HFF-Myc (cell line): ENCODE data around the gene SERINC2.

ENCODE experiments used
- DNase-seq: peaks from one replicate; pipeline ENCODE4 v3.0.0-alpha.2; 2011; ENCODE audit warnings: low read depth; ENCODE audit errors: extremely low read depth
- H3K4me3 ChIP-seq: replicated peaks from 2 replicates; pipeline ENCODE4 v1.5.1; 2011; ENCODE audit warnings: low read depth, mild to moderate bottlenecking, control low read depth, low read length
- CTCF ChIP-seq: IDR thresholded peaks from 2 replicates; pipeline ENCODE4 v1.5.1; 2012; ENCODE audit warnings: mild to moderate bottlenecking, low read depth, low read length, control low read depth; ENCODE audit errors: missing control alignments

The SERINC2 gene

GRCh38 chr1:31413405-31414001 is 490 bp downstream of the SERINC2 start:
- DNase-seq = no peak
- TF ChIP-seq CTCF = no peak
- H3K4me3 ChIP-seq = peak overlapping the region; percentile 69

- no peak for DNase-seq
- H3K4me3 ChIP-seq = peak overlapping the region; percentile 69; the same call in 1 of the 2 replicates
- no peak for TF ChIP-seq CTCF
Measured at GRCh38 chr1:31414980-31415370, 2.0 kb downstream of the SERINC2 start.

- no peak overlapping the region for H3K4me3 ChIP-seq
- DNase-seq = no peak
- TF ChIP-seq CTCF = no peak
Measured at GRCh38 chr1:31415658-31416057, 2.6 kb downstream of the SERINC2 start.

- no peak for TF ChIP-seq CTCF
- no peak overlapping the region for H3K4me3 ChIP-seq
- no peak for DNase-seq
Measured at GRCh38 chr1:31416101-31416736, 3.2 kb downstream of the SERINC2 start.

GRCh38 chr1:31417148-31417547 is 4.1 kb downstream of the SERINC2 start:
- no peak for TF ChIP-seq CTCF
- H3K4me3 ChIP-seq = no peak overlapping the region
- no peak for DNase-seq

- no peak for DNase-seq
- no peak overlapping the region for H3K4me3 ChIP-seq
- TF ChIP-seq CTCF = no peak
Measured at GRCh38 chr1:31418626-31419323, 5.8 kb downstream of the SERINC2 start.
